SIG-M5 treated with dmso at 0.1 percent for 504 hours (cell line): ENCODE data around the gene USP24.
A peak's percentile ranks its signal among the peaks of the same experiment; 100 is the strongest.
"Not testable (repeated sequence)": the region's sequence is repeated elsewhere in the genome, so short reads cannot be mapped to it uniquely, and the experiment has no call there.

Experiments used
- DNase-seq: peaks from one replicate; lab custom pipeline; 2025; ENCODE audit not compliant: unreplicated experiment; lab: John Stamatoyannopoulos, UW

The USP24 gene

DNA sequence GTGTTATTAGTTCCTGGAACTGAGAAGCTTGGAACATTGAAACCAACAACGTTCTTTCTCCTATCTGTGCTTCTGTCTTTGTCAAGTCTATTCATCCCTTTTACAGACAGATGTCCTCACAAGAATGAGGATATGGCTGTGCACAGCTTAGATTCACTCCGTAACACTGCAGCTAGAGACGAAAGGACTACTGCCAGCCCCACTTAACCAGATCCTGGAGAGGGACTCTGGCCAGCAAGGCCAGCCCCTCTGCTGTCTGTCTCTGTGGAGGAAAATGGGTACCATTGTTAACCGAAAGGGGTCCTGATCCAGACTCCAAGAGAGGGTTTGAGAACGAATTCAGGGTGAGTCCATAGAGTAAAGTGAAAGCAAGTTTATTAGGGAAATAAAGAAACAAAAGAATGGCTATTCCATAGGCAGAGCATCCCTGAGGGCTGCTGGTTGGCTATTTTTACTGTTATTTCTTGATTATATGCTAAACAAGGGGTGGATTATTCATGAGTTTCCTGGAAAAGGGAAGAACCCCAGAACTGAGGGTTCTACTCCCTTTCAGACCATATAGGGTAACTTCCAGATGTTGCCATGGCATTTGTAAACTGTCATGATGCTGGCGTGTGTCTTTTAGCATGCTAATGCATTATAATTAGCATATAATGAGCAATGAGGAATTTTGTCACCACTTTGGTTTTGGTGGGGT is 17.4 kb upstream of the USP24 start:
- DNase-seq: no peak

- DNase-seq: no peak
Observed at GRCh38 chr1:55231745-55232144, 16.6 kb upstream of the USP24 start.

DNA sequence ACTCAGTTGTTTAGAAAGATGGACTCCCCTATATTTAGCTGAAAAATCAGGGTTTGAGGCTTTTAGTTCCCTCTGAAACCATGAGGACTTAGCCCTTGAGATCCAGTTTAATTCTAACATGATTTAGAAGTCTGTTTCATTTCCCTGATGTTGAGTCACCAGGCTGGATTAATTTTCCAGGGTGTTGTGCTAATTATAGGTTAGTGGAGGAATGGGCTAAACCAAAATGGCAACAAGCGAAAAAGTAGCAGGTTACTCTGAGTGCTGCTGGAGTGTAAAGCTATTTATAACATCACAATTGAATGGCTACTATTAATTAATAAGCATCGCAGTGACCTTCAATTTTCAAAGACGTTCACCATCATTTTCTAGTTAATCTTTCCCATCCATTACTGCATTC is 15.5 kb upstream of the USP24 start:
- no peak for DNase-seq

GRCh38 chr1:55229726-55230125 is 14.6 kb upstream of the USP24 start:
- DNase-seq: not testable (repeated sequence)

GRCh38 chr1:55225228-55225627 is 10.1 kb upstream of the USP24 start:
- DNase-seq: no peak

- DNase-seq: no peak
Observed at GRCh38 chr1:55224729-55225128, 9.6 kb upstream of the USP24 start.

DNA sequence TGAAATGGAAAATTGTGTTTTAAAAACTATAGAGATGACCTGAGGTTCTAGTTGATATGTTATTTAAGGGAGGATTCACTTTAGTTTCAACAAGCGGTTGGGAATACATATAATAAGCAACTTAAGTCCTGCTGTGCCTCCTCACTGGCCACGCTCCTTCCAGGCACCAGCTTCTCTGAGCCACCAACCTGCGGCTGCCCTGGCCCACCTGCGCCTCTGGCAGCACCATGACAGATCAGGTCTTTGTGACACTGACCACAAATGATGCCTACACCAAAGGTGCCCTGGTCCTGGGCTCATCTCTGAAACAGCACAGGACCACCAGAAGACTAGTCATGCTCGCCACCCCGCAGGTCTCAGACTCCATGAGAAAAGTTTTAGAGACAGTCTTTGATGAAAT is 7.0 kb upstream of the USP24 start:
- no peak for DNase-seq

DNA sequence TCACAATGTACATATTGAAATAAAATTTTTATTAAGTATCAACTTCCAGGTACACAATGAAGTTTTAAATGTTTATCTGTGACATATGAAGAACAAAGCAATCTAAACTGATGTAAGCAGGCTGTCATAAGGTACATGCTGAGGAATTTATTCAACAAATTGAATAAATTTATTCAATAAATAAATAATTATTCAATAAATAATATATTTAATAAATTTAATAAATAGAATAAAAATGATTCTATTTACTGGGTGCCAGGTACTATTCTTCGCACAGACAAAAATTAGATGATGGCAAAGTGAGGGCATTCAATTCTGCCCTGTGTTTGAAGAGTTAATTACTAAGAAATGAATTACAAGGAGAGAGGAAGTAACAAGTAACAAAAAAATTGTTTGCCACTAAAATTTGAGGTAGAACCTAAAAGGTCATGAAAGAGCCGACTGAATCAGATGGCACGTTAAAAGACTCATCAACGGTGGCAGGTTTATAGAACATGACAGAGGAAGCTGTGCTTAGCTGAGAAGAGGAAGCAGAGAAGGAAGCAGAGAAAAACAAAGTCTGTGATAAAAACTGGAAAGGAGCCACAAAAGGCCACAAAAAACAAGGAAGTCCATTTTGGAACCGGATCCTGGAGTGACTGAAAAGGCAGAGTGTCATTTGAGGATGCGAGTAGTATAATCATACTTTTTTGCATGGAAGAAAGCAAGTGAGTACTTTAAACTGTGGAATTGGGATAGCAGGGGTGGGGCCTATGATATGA is 2.2 kb upstream of the USP24 start:
- peak; percentile 91 for DNase-seq

DNA sequence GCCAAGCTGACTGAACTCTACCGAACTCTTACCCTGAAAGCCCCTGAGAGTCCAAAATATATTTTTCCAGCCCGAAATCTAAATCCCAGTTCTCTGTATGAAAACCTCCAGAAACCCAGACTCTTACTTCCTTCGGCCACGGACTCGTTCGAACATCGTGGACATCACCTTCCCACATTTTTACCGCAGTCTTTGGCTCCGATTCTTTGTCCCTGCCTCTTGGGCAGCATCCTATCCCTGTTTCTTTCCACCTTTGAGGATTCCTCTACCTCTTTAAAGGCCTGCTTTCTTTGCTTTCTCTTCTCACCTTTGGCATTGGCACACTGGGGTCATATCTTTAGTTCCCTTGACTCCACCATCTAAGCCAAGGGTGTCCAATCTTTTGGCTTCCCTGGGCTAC is 932 bp upstream of the USP24 start:
- no peak for DNase-seq

- no peak for DNase-seq
Observed at GRCh38 chr1:55214934-55215193, 300 bp downstream of the USP24 start.

GRCh38 chr1:55214212-55214933 is 791 bp downstream of the USP24 start:
- DNase-seq: no peak

- no peak for DNase-seq
Observed at GRCh38 chr1:55213885-55214211, 1.3 kb downstream of the USP24 start.

DNA sequence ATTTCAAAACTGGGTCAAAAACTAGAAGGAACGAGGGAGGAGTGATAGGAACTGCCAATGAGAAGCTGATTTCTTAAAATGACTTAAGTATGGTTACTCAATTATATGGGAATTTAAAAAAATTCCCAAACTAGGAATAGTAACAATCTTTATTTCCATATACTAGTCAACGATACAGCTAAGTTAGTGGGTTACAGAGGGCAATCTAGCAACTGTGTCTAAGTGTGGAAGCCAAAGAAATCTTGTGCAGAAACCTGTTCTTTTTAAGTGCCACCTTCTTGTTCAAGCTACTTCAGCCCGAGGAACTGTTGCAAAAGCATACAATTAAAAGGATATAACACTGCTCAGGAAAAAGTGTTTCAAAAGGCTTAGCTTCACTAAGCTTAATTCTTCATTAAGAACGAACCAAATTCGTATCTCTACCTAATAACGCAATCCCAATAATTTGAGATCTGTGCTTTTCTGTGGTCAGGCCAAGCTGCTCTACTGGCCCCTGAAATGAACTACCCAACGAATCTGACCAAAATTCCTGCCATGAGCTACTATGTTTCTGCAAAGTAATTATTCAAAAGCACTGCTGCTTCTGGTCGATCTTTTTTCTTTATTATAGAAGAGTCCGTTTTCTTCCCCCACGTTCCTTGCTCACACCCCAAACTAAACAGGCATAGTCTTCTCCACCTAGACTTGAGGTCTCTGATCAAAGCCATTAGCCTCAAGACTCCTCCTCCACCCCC is 1.8 kb downstream of the USP24 start:
- DNase-seq: no peak

DNA sequence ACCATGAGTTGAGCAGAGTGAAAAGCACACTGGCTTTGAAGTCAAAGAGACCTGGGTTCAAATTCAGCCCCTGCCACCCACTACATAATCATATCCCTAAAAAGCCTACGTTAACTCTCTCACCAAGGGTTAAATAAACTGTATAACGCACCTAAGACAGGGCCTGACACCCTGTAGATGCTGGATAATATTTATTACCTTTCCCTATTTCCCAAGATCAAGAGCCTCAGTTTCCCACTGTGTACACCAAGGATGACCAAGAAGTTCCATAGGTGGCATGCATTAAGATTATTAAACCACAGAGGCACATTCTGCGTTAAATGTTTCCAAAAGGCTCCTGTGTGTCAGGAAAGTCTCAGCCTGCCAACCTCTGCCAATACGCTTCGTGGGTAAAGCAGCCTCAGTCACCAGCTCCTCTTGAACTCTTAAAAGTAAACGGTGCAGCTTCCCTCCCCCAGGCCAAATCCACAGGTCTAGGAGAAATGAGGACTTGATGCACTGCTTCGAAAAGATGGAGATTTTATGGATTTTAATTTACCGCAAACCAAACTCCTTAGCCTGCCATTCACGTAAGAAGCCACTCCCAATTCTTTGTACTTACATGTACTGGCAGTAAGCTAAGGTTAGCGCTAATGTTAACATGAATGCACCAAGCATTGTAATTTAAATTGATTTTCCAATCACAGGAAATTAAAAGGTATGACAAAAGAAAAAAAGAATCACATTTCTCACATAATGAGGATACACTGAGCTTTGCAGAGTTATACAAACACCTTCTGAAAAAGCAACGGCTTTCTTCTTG is 2.6 kb downstream of the USP24 start:
- DNase-seq: no peak

- DNase-seq: peak; percentile 47
Observed at GRCh38 chr1:55211863-55212262, 3.3 kb downstream of the USP24 start.

- DNase-seq: no peak
Observed at GRCh38 chr1:55210990-55211801, 4.0 kb downstream of the USP24 start.

DNA sequence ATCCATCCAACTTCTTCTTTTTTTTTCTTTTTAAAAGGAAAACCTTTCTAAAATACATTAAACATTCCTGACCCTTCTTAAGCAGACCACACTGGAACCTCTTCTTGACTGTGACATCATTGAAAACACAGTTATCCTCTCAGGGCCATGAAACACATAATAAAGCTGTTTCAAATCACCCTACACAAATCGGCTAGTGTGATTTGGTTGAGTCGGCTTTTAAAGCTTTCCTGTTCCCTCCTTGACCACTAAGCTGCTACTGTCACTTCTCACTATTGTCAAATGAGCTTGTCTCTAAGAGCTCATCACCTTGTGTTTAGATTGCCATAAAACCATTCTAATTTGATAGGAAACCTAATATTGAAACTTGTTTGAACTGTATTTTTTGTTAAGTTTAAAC is 5.9 kb downstream of the USP24 start:
- DNase-seq: no peak

DNA sequence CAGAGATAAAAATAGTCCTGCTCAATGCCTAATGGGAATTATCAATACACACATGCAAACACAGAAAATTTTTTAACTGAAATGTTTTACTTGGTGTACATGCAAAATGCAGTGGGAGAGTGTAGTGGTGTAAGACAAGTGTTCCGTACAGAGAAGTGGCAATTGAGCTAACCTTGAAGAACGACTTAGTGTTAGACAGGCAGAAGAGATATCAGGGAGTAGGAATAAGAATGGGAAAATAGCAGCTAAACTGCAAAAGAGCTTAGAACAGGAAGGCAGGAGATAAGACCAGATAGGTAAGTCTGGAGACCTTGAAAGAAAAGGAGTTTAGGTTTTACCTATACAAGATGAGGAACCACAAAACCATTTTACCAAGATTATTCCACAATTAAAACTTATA is 9.0 kb downstream of the USP24 start:
- DNase-seq: no peak

- no peak for DNase-seq
Observed at GRCh38 chr1:55204997-55205396, 10.2 kb downstream of the USP24 start.

DNA sequence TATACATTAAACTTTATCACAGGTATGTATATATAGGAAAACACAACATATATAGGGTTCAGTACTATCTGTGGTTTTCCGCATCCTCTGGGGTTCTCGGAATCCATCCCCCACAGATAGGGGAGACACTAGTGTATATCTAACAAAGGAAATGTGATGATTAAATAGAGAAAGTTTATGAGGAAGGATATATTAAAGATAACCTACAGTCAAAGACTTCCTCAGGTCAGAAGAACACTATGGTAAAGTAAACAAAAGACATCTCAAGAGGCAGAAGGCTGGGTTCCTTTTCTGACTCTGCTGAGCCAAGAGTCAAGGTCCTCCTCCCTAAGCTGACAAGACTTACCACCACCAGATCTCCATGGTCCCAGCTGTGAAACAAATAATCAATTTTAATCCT is 12.1 kb downstream of the USP24 start:
- no peak for DNase-seq
